Measurements from ENCODE around the gene USP2. TPM values are rescaled to one million over a fixed set of nuclear protein-coding genes. Genes with fewer than 3 reads are reported as not detected.

USP2 gene
- total RNA-seq, 1 donor from 2014 or later: 0.24 TPM

DNA sequence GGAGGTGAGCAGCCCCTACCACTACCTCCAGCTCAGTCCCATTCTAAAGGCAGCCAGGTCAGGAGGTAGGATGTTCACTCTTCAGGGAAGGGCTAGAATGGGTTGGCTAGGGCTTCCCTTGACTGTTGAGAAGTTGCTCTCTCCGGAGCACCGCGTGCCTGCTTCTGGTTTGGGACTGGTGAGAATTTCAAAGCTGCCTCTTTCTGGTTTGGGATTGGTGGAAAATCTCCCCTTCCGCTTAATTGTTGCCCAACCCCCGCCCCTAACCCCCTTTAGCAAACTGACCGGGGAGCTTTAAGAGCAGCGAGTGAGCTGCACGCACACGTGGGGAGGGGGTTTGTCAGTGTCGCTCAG is 686 bp downstream of the USP2 start:
- ChIA-PET POLR2A (interaction anchor here (0.9 kb wide), 1 partner anchor 46 kb away, joined by 9 read pairs; no protein-coding TSS in a partner anchor), CTCF (interaction anchor here (1.0 to 1.5 kb wide), 5 partner anchors 8 to 58 kb away, joined by 3 to 19 read pairs (median 3); no protein-coding TSS in a partner anchor)
- Mint-ChIP-seq H3K27ac (peak overlapping the region; percentile 21), H3K36me3 (ENCODE audit: low read depth) (no peaks in the 10 kb centered on the region), H3K27me3 (peaks cover 3% of the 10 kb centered on the region), H3K4me1 (no peaks in the 10 kb centered on the region), H3K9me3 (no peaks in the 10 kb centered on the region), H3K4me3 (no peak overlapping the region)
- TF ChIP-seq, protein P1, sequence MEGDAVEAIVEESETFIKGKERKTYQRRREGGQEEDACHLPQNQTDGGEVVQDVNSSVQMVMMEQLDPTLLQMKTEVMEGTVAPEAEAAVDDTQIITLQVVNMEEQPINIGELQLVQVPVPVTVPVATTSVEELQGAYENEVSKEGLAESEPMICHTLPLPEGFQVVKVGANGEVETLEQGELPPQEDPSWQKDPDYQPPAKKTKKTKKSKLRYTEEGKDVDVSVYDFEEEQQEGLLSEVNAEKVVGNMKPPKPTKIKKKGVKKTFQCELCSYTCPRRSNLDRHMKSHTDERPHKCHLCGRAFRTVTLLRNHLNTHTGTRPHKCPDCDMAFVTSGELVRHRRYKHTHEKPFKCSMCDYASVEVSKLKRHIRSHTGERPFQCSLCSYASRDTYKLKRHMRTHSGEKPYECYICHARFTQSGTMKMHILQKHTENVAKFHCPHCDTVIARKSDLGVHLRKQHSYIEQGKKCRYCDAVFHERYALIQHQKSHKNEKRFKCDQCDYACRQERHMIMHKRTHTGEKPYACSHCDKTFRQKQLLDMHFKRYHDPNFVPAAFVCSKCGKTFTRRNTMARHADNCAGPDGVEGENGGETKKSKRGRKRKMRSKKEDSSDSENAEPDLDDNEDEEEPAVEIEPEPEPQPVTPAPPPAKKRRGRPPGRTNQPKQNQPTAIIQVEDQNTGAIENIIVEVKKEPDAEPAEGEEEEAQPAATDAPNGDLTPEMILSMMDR (IDR thresholded peaks at IDR 0.05): no peak
- ATAC-seq (ENCODE audit: low read depth) (no peak), DNase-seq (no peak)
- intact Hi-C loops (cut with micrococcal nuclease): loop anchor here (1.0 to 2.0 kb wide), 8 partner anchors 17 to 1566 kb away; partner anchors contain the start of genes CBL and RNF26

DNA sequence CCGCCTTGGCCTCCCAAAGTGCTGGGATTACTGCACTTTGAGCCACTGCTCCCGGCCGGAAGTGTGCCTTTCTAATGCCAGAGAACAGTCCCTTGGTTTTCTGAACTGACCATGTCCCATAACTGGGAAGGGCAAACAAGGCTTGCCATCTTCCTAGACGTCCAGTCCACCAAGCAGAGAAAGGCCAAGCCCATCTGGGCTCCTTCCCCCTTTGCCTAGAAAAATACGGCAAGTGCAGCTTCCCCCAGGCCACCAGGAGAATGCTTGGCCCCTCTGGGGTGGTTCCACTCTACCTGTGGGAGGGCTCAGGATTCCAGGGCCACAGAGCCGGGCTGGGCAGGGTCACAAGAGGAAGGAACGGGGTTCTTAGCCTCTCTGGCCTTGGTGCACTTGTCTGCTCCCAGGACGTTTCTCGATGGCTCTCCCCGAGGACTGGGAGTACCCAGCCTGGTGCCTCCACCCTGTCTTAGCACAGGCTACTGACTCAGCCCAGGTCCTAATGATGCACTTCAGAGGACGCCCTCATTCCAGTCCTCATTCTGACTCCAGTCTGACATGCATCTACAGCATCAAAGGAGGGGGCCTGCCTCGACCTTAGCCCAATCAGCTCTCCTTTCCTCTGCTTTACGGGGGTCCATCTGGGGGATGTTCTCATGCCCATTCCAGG is 1.2 kb downstream of the USP2 start:
- H3K36me3 Mint-ChIP-seq (ENCODE audit: low read depth): no peaks in the 10 kb centered on the region
- CTCF ChIA-PET: interaction anchor here (1.5 kb wide), 1 partner anchor 24 kb away, joined by 19 read pairs; no protein-coding TSS in a partner anchor
- no peak overlapping the region for H3K4me3 Mint-ChIP-seq
- intact Hi-C loops (cut with micrococcal nuclease): loop anchor here (2.0 kb wide), 2 partner anchors 173 to 371 kb away; partner anchors contain the start of gene CBL
- H3K4me1 Mint-ChIP-seq: no peaks in the 10 kb centered on the region
- peaks cover 3% of the 10 kb centered on the region for H3K27me3 Mint-ChIP-seq
- H3K27ac Mint-ChIP-seq: no peak overlapping the region
- no peaks in the 10 kb centered on the region for H3K9me3 Mint-ChIP-seq
- no peak for ATAC-seq (ENCODE audit: low read depth)
- TF ChIP-seq, protein P1 (IDR thresholded peaks at IDR 0.05): no peak
- POLR2A ChIA-PET: interaction anchor here (0.9 kb wide), 1 partner anchor 46 kb away, joined by 9 read pairs; no protein-coding TSS in a partner anchor
- DNase-seq: no peak

DNA sequence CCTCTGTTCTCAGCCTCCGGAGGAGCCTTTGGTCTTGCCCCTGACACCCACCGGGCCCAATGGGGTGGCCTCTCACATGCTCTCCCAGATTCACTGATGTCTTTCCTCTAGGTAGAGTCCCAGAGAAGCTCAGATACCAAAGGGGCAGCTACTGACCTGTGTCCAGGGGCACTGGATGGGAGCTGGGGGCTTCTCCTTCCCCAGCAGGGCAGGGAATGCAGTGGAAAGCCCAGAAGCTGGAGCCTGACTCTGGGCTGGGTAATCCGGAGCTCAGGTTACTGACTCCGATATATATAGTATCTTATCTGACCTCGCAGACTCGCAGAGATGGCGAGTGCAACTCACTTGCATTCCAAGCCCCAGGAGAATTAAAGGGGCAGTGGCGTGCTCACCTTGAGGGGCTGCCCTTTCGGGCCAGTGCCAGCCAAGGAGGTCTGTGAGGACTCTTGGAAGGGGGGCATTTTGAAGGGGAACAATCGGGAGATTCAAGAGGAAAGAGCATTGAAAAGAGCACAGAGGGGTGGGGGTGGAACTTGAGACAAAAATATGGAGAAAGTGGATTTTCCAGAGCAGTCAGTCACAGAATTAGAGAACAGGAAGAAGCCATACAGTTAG is 2.5 kb downstream of the USP2 start:
- intact Hi-C loops (cut with micrococcal nuclease): no loop called here
- DNase-seq: no peak
- Mint-ChIP-seq H3K9me3 (no peaks in the 10 kb centered on the region), H3K27ac (no peak overlapping the region), H3K4me1 (no peaks in the 10 kb centered on the region), H3K27me3 (peaks cover 3% of the 10 kb centered on the region), H3K36me3 (ENCODE audit: low read depth) (no peaks in the 10 kb centered on the region), H3K4me3 (no peak overlapping the region)
- POLR2A ChIA-PET: no interaction called here
- CTCF ChIA-PET: interaction anchor here (1.1 to 2.0 kb wide), 2 partner anchors 14 to 22 kb away, joined by 3 to 6 read pairs; no protein-coding TSS in a partner anchor
- ATAC-seq (ENCODE audit: low read depth): no peak
- TF ChIP-seq, protein P1 (IDR thresholded peaks at IDR 0.05): no peak

DNA sequence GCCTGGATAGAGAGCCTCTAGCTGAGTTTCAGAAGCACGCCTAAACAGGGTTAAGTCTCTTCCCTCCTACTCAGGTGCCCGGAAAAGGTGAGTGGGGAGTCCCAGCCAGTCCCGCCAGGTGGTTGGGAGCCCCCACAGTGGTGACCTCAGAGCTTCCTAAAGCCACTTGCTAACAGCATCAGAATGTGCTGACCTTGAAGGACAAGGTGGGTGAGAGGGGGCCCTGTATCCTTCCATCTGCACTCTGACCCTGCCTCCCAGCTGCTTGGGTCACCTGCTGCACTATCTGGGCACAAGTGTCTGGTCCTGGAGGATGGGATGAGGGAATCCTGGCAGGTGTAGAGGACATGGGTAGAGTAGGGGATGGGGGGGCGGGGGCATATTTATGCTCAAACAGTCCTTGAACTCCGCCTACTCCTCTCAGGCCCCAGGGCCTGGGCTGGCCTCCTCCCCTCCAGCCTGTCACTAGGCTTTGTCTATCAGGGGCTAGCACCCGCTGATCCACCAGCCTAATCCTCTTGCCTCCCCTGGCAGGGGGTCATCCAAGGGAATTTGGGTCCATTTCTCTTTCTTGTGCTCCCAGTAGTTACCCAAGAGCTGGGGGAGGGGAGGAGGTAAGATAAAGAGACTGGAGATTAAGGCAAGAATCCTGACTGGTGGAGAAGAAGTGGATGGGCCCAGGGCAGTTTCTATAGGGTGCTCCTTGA is 3.4 kb downstream of the USP2 start:
- H3K9me3 Mint-ChIP-seq: no peaks in the 10 kb centered on the region
- TF ChIP-seq, protein P1 (IDR thresholded peaks at IDR 0.05): no peak
- DNase-seq: no peak
- H3K4me3 Mint-ChIP-seq: no peak overlapping the region
- no peak for ATAC-seq (ENCODE audit: low read depth)
- no peak overlapping the region for H3K27ac Mint-ChIP-seq
- intact Hi-C loops (cut with micrococcal nuclease): no loop called here
- POLR2A ChIA-PET: interaction anchor here (0.6 kb wide), 1 partner anchor 68 kb away, joined by 6 read pairs; no protein-coding TSS in a partner anchor
- H3K4me1 Mint-ChIP-seq: no peaks in the 10 kb centered on the region
- CTCF ChIA-PET: interaction anchor here (1.1 to 2.0 kb wide), 2 partner anchors 13 to 22 kb away, joined by 3 to 6 read pairs; no protein-coding TSS in a partner anchor
- no peaks in the 10 kb centered on the region for H3K36me3 Mint-ChIP-seq (ENCODE audit: low read depth)
- H3K27me3 Mint-ChIP-seq: peaks cover 3% of the 10 kb centered on the region

Data from activated B cell treated with CpG ODN at 0.5 μM for 24 hours (primary cell).